Measurements from ENCODE around the gene LDLRAD4.

- TF ChIP-seq CTCF (IDR thresholded peaks at IDR 0.05; ENCODE audit: borderline replicate concordance, extremely low read depth, low read length, poor library complexity, severe bottlenecking) = no peak
- TF ChIP-seq EZH2 (IDR thresholded peaks at IDR 0.05; ENCODE audit: borderline replicate concordance, low read depth, low read length, severe bottlenecking) = no peak
Observed at GRCh38 chr18:13474907-13475545, 256.5 kb downstream of the LDLRAD4 start.

Data from DND-41 (cell line).